Measurements from ENCODE around the gene CTCF. TPM values are rescaled to one million over a fixed set of nuclear protein-coding genes. Genes with fewer than 3 reads are reported as not detected.

CTCF gene
- total RNA-seq, 1 experiment from 2014 or later = 30.3 TPM

DNA sequence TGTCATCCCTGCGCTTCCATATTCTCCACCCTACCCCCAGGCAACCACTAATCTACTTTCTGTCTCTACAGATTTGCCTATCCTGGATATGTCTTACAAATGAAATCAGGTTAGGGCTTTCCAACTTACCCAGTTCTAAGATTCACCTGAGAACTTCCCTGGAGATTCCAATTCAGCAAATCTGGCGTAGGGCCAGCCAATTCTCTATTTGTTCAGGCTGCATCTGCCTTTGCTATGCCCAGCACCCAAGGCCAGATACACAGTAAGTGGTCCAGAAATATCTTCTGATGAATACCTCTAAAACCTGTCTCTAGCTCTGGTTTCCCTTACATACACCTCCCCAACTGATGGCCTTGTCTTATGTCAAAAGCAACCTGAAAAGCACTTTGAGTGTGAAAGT, 10.4 kb upstream of the CTCF start:
- Histone ChIP-seq H3K4me1 (ENCODE audit: insufficient read depth, low read length) (peaks cover 13% of the 10 kb centered on the region), H3F3A (ENCODE audit: low read length, unreplicated experiment) (no peaks in the 10 kb centered on the region), H3K27ac (ENCODE audit: low read length) (no peak overlapping the region), H3K9me3 (ENCODE audit: low read length) (no peaks in the 10 kb centered on the region), H3K4me2 (ENCODE audit: low read length) (no peak overlapping the region), H4K20me1 (ENCODE audit: low read length) (no peaks in the 10 kb centered on the region), H3K27me3 (ENCODE audit: low read length) (no peaks in the 10 kb centered on the region), H3K9ac (ENCODE audit: low read length) (no peak overlapping the region), H2AFZ (ENCODE audit: low read length) (no peak overlapping the region), H3K36me3 (ENCODE audit: low read depth, low read length) (no peaks in the 10 kb centered on the region; the same call in none of the 2 replicates), H3K79me2 (ENCODE audit: low read length) (no peaks in the 10 kb centered on the region), H3K4me3 (ENCODE audit: low read length) (no peak overlapping the region), H3K9me2 (replicated peaks; ENCODE audit: low read length) (no peaks in the 10 kb centered on the region)
- ChIA-PET CTCF (no interaction called here), POLR2A (ENCODE audit: unreplicated experiment) (no interaction called here)
- intact Hi-C loops (cut with micrococcal nuclease) = no loop called here
- BruUV-seq (replicated peaks) = no TSS peak
- ATAC-seq = no peak
- TF ChIP-seq EZH2 (IDR thresholded peaks at IDR 0.05; ENCODE audit: low read length, unreplicated experiment) (no peak), EZH2phosphoT487 (IDR thresholded peaks at IDR 0.05; ENCODE audit: borderline replicate concordance, low read length) (no peak)
- TF ChIP-seq, protein P1, sequence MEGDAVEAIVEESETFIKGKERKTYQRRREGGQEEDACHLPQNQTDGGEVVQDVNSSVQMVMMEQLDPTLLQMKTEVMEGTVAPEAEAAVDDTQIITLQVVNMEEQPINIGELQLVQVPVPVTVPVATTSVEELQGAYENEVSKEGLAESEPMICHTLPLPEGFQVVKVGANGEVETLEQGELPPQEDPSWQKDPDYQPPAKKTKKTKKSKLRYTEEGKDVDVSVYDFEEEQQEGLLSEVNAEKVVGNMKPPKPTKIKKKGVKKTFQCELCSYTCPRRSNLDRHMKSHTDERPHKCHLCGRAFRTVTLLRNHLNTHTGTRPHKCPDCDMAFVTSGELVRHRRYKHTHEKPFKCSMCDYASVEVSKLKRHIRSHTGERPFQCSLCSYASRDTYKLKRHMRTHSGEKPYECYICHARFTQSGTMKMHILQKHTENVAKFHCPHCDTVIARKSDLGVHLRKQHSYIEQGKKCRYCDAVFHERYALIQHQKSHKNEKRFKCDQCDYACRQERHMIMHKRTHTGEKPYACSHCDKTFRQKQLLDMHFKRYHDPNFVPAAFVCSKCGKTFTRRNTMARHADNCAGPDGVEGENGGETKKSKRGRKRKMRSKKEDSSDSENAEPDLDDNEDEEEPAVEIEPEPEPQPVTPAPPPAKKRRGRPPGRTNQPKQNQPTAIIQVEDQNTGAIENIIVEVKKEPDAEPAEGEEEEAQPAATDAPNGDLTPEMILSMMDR (conservative IDR thresholded peaks at IDR 0.05; ENCODE audit: low read depth, low read length) = no peak
- no peak for DNase-seq

DNA sequence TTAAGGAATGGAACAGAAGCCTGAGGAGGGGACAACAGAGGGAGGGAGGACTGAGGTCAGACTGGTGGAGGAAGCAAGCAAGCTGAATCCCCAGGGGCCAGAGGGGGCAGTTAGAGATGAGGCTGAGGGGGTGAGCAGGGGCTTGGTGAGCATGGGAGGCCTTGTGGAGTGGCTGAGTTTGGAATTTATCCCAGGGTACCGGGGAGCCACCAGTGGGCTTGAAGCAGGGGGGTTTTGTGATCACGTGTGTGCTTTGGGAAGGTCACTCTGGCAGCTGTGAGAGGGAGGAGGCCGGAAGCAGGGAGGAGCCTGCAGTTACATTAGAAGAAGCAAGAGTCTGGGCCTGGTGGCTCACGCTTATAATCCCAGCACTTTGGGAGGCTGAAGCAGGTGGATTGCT, 9.8 kb upstream of the CTCF start:
- no peak for TF ChIP-seq EZH2phosphoT487 (IDR thresholded peaks at IDR 0.05; ENCODE audit: borderline replicate concordance, low read length)
- no peak for TF ChIP-seq EZH2 (IDR thresholded peaks at IDR 0.05; ENCODE audit: low read length, unreplicated experiment)
- TF ChIP-seq, protein P1 (conservative IDR thresholded peaks at IDR 0.05; ENCODE audit: low read depth, low read length) = no peak
- H3K9me2 ChIP-seq (replicated peaks; ENCODE audit: low read length) = no peaks in the 10 kb centered on the region
- no peaks in the 10 kb centered on the region for H3K27me3 ChIP-seq (ENCODE audit: low read length)
- no TSS peak for BruUV-seq (replicated peaks)
- H3K9ac ChIP-seq (ENCODE audit: low read length) = no peak overlapping the region
- no peaks in the 10 kb centered on the region for H3F3A ChIP-seq (ENCODE audit: low read length, unreplicated experiment)
- H3K4me3 ChIP-seq (ENCODE audit: low read length) = no peak overlapping the region
- no peak overlapping the region for H3K4me2 ChIP-seq (ENCODE audit: low read length)
- ATAC-seq (no peak), DNase-seq (no peak)
- H3K9me3 ChIP-seq (ENCODE audit: low read length) = no peaks in the 10 kb centered on the region
- POLR2A ChIA-PET (ENCODE audit: unreplicated experiment) = no interaction called here
- no peak overlapping the region for H2AFZ ChIP-seq (ENCODE audit: low read length)
- CTCF ChIA-PET = no interaction called here
- no peaks in the 10 kb centered on the region for H3K79me2 ChIP-seq (ENCODE audit: low read length)
- peaks cover 13% of the 10 kb centered on the region for H3K4me1 ChIP-seq (ENCODE audit: insufficient read depth, low read length)
- no peaks in the 10 kb centered on the region for H4K20me1 ChIP-seq (ENCODE audit: low read length)
- no peaks in the 10 kb centered on the region for H3K36me3 ChIP-seq (ENCODE audit: low read depth, low read length)
- intact Hi-C loops (cut with micrococcal nuclease) = no loop called here
- H3K27ac ChIP-seq (ENCODE audit: low read length) = no peak overlapping the region

DNA sequence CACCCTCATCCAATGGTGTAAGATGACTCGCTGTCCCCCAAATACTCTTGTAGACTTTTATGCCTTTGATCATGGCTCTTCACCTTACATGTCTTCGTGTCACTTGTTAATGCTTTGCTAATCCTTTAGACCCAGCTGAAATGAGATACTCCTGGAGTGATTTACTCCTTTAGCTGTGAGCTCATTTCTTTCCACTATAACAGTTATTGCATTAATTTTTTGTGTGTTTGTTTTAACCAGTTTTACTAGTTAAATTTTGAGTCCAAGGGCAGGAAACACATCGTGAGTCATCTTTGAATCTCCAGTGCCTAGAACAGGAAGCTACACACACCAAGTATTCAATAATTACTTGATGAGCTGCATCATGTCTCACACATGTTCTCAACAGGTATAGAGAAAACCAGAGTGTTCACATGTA, 6.5 kb upstream of the CTCF start:
- Histone ChIP-seq H3K4me1 (ENCODE audit: insufficient read depth, low read length) (peaks cover 13% of the 10 kb centered on the region), H3K9me2 (replicated peaks; ENCODE audit: low read length) (no peaks in the 10 kb centered on the region), H3F3A (ENCODE audit: low read length, unreplicated experiment) (no peaks in the 10 kb centered on the region), H4K20me1 (ENCODE audit: low read length) (no peaks in the 10 kb centered on the region), H3K4me3 (ENCODE audit: low read length) (no peak overlapping the region), H3K79me2 (ENCODE audit: low read length) (no peaks in the 10 kb centered on the region), H2AFZ (ENCODE audit: low read length) (no peak overlapping the region), H3K4me2 (ENCODE audit: low read length) (peak overlapping the region; percentile 48), H3K36me3 (ENCODE audit: low read depth, low read length) (no peaks in the 10 kb centered on the region), H3K9ac (ENCODE audit: low read length) (0 out of 2 replicates have a peak overlapping the region, but pooled peaks have one; percentile 15), H3K9me3 (ENCODE audit: low read length) (no peaks in the 10 kb centered on the region), H3K27ac (ENCODE audit: low read length) (peak overlapping the region; percentile 74), H3K27me3 (ENCODE audit: low read length) (no peaks in the 10 kb centered on the region)
- BruUV-seq (replicated peaks) = no TSS peak
- ChIA-PET POLR2A (ENCODE audit: unreplicated experiment) (interaction anchor here (0.5 to 0.6 kb wide), 4 partner anchors 10 to 22 kb away, joined by 3 to 13 read pairs (median 3); no protein-coding TSS in a partner anchor), CTCF (interaction anchor here (1.2 to 1.7 kb wide), 2 partner anchors 9 to 35 kb away, joined by 8 to 10 read pairs; no protein-coding TSS in a partner anchor)
- DNase-seq (peak; percentile 79), ATAC-seq (peak; percentile 91)
- TF ChIP-seq EZH2 (IDR thresholded peaks at IDR 0.05; ENCODE audit: low read length, unreplicated experiment) = no peak
- TF ChIP-seq, protein P1 (conservative IDR thresholded peaks at IDR 0.05; ENCODE audit: low read depth, low read length) = no peak
- intact Hi-C loops (cut with micrococcal nuclease) = no loop called here
